ENCODE measurements around the gene TLCD3B. TPM values are rescaled to one million over a fixed set of nuclear protein-coding genes. Genes with fewer than 3 reads are reported as not detected.

TLCD3B gene
- total and polyA plus RNA-seq, 8 donors, result 0.18 to 0.92 TPM; not detected in 6

GRCh38 chr16:30040221-30040620 lies 9.2 kb upstream of the TLCD3B start:
- 61 to 76% (median 63%) methylated on average over 5 of the region's 5 CpGs for WGBS, 5 donors
- H3K4me3 ChIP-seq, result no peak overlapping the region
- TF ChIP-seq POLR2A (IDR thresholded peaks at IDR 0.05), result no peak
- H3K36me3 ChIP-seq, result no peaks in the 10 kb centered on the region
- H3K27me3 ChIP-seq, result peaks cover 0 to 53% (median under 1%) of the 10 kb centered on the region in 3 donors
- no peak for DNase-seq
- no peaks in the 10 kb centered on the region for H3K9me3 ChIP-seq
- intact Hi-C loops (cut with DNase I; ENCODE audit: low total_unique reads), result no loop called here
- H3K27ac ChIP-seq, result no peak overlapping the region
- peaks cover 0 to 6% (median 0%) of the 10 kb centered on the region in 4 donors for H3K4me1 ChIP-seq

- Histone ChIP-seq H3K4me1 (peaks cover 7 to 12% (median 9%) of the 10 kb centered on the region in 4 donors), H3K4me3 (no peak overlapping the region), H3K27ac (no peak overlapping the region), H3K36me3 (no peaks in the 10 kb centered on the region), H3K9me3 (no peaks in the 10 kb centered on the region), H3K27me3 (peaks cover 15 to 87% (median 65%) of the 10 kb centered on the region in 3 donors)
- WGBS, 5 donors, result 59 to 81% (median 71%) methylated on average over 7 of the region's 7 CpGs
- TF ChIP-seq POLR2A (IDR thresholded peaks at IDR 0.05) (no peak), EP300 (IDR thresholded peaks at IDR 0.05) (no peak), CTCF (IDR thresholded peaks at IDR 0.05) (no peak), POLR2AphosphoS5 (IDR thresholded peaks at IDR 0.05) (no peak)
- intact Hi-C loops (cut with DNase I; ENCODE audit: low total_unique reads), result no loop called here
- DNase-seq, result no peak
Measured at GRCh38 chr16:30033270-30033669, 2.2 kb upstream of the TLCD3B start.

- Histone ChIP-seq H3K4me3 (no peak overlapping the region), H3K9me3 (no peaks in the 10 kb centered on the region), H3K36me3 (no peaks in the 10 kb centered on the region), H3K27me3 (peaks cover 19 to 97% (median 70%) of the 10 kb centered on the region in 3 donors), H3K27ac (no peak overlapping the region), H3K4me1 (peaks cover 7 to 12% (median 9%) of the 10 kb centered on the region in 4 donors)
- intact Hi-C loops (cut with DNase I; ENCODE audit: low total_unique reads), result no loop called here
- TF ChIP-seq POLR2AphosphoS5 (IDR thresholded peaks at IDR 0.05), result no peak
- TF ChIP-seq CTCF (IDR thresholded peaks at IDR 0.05), result peak in 4 of 7 experiments; percentile 33 to 63 (median 48)
- DNase-seq, result peak; percentile 48 to 82
- 24 to 36% (median 26%) methylated on average over 10 to 12 of the region's 12 CpGs for WGBS, 5 donors
Measured at GRCh38 chr16:30032083-30032819, 1.2 kb upstream of the TLCD3B start.

- TF ChIP-seq POLR2A (IDR thresholded peaks at IDR 0.05) (no peak), EP300 (IDR thresholded peaks at IDR 0.05) (no peak), POLR2AphosphoS5 (IDR thresholded peaks at IDR 0.05) (no peak), CTCF (IDR thresholded peaks at IDR 0.05) (no peak)
- intact Hi-C loops (cut with DNase I; ENCODE audit: low total_unique reads), result no loop called here
- H3K9me3 ChIP-seq, result no peaks in the 10 kb centered on the region
- 16 to 23% (median 21%) methylated on average over 11 of the region's 11 CpGs for WGBS, 5 donors
- H3K4me3 ChIP-seq, result peak overlapping the region in 2 of 4 donors; percentile 5 to 26
- H3K4me1 ChIP-seq, result peaks cover 7 to 12% (median 9%) of the 10 kb centered on the region in 4 donors
- H3K36me3 ChIP-seq, result no peaks in the 10 kb centered on the region
- H3K27me3 ChIP-seq, result peaks cover 21 to 98% (median 70%) of the 10 kb centered on the region in 3 donors
- DNase-seq, result no peak
- no peak overlapping the region for H3K27ac ChIP-seq
Measured at GRCh38 chr16:30031477-30031918, 427 bp upstream of the TLCD3B start.
